Caco-2 (cell line): ENCODE data around the gene LRP1. TPM values are rescaled to one million over a fixed set of nuclear protein-coding genes. Genes with fewer than 3 reads are reported as not detected.
A peak's percentile ranks its signal among the peaks of the same experiment; 100 is the strongest.

ENCODE experiments used
- BruUV-seq: library from RNA; stranded (reverse); fragments of 400-500 nt; replicated peaks from 2 replicates; lab custom pipeline; 2021; lab: Mats Ljungman, UMichigan
- CTCF ChIA-PET: fragments of 300-600 bp; sonication (Branson Sonifier 250); formaldehyde crosslinking; loops from one replicate; lab custom pipeline; 2022; ENCODE audit warnings: antibody characterized with exemption; lab: Charles Lee
- POLR2A ChIA-PET: fragments of 300-600 bp; sonication (Branson Sonifier 250); formaldehyde crosslinking; loops from one replicate; lab custom pipeline; 2022; ENCODE audit warnings: antibody characterized with exemption; lab: Charles Lee
- DNase-seq, 2 experiments: peaks; one replicate each; pipeline versions ENCODE4 v3.0.0 to v3.0.0-alpha.2; 2020 to 2022
- H3K27me3 ChIP-seq: replicated peaks from 2 replicates; pipeline ENCODE4 v1.6.0; 2011; ENCODE audit warnings: low read length; ENCODE audit not compliant: control insufficient read depth, insufficient read depth
- H3K36me3 ChIP-seq: 2 replicates; pipeline ENCODE4 v1.5.1; 2011; ENCODE audit warnings: low read length; ENCODE audit not compliant: control insufficient read depth, insufficient read depth
- H3K4me1 ChIP-seq: fragments of 250-450 bp; sonication (Bioruptor Pico); 2 replicates; pipeline ENCODE4 v1.5.1; 2020; ENCODE audit warnings: mild to moderate bottlenecking
- H3K4me3 ChIP-seq: 2 replicates; pipeline ENCODE4 v1.5.1; 2011; ENCODE audit warnings: low read depth, mild to moderate bottlenecking, control low read depth, low read length
- H3K9me3 ChIP-seq: fragments of 250-450 bp; sonication (Bioruptor Pico); 2 replicates; pipeline ENCODE4 v1.5.1; 2020; ENCODE audit warnings: mild to moderate bottlenecking, moderate library complexity
- H3K27ac Mint-ChIP-seq: one replicate; pipeline ENCODE4 v1.8.0; 2022; ENCODE audit warnings: mixed read lengths; ENCODE audit not compliant: unreplicated experiment
- H3K27me3 Mint-ChIP-seq: one replicate; pipeline ENCODE4 v1.8.0; 2022; ENCODE audit warnings: mixed read lengths; ENCODE audit not compliant: insufficient read depth, unreplicated experiment
- H3K36me3 Mint-ChIP-seq: one replicate; pipeline ENCODE4 v1.8.0; 2022; ENCODE audit warnings: mild to moderate bottlenecking, mixed read lengths; ENCODE audit not compliant: insufficient read depth, unreplicated experiment
- H3K4me1 Mint-ChIP-seq: one replicate; pipeline ENCODE4 v1.8.0; 2022; ENCODE audit warnings: low read depth, mixed read lengths; ENCODE audit not compliant: unreplicated experiment
- H3K4me3 Mint-ChIP-seq: one replicate; pipeline ENCODE4 v1.8.0; 2022; ENCODE audit warnings: mild to moderate bottlenecking, moderate library complexity, mixed read lengths; ENCODE audit not compliant: unreplicated experiment
- H3K9me3 Mint-ChIP-seq: one replicate; pipeline ENCODE4 v1.8.0; 2022; ENCODE audit warnings: mixed read lengths; ENCODE audit not compliant: unreplicated experiment
- CTCF ChIP-seq, 2 experiments: fragments of 200-600 bp in 1 of 2; IDR thresholded peaks; 1 replicate in 1 of 2; 2 replicates in 1 of 2; pipeline versions ENCODE4 v1.5.1 to v1.8.0; 2011 to 2022; ENCODE audit warnings: antibody characterized with exemption in 1 of 2, control low read depth in 1 of 2, inconsistent platforms in 1 of 2, low read depth in 1 of 2, low read length in 1 of 2, mild to moderate bottlenecking in 1 of 2, moderate library complexity in 1 of 2; ENCODE audit not compliant: insufficient read depth in 1 of 2, severe bottlenecking in 1 of 2, unreplicated experiment in 1 of 2
- intact Hi-C: fragments of 100-400 bp; cut with micrococcal nuclease; formaldehyde crosslinking; loops from one replicate; pipeline ENCODE4 v1.10.0; 2022; ENCODE audit not compliant: unreplicated experiment
- total RNA-seq: library from RNA; stranded (reverse); gene quantifications from 2 replicates; pipeline ENCODE4 v1.2.3, GENCODE V29; 2022

Gene LRP1
- total RNA-seq, 1 experiment from 2014 or later, result 111 TPM

GRCh38 chr12:57109207-57110103 is 18.8 kb upstream of the LRP1 start:
- peak overlapping the region; percentile 89 for H3K4me3 Mint-ChIP-seq
- intact Hi-C loops, result no loop called here
- peaks cover 2% of the 10 kb centered on the region; the same call in 1 of the 2 replicates for H3K36me3 ChIP-seq

GRCh38 chr12:57110104-57111030 is 17.9 kb upstream of the LRP1 start:
- H3K36me3 ChIP-seq, result peaks cover 2% of the 10 kb centered on the region; the same call in 1 of the 2 replicates
- Mint-ChIP-seq H3K9me3 (no peaks in the 10 kb centered on the region), H3K4me3 (peak overlapping the region; percentile 89), H3K27ac (peak overlapping the region; percentile 84), H3K36me3 (peaks cover 15% of the 10 kb centered on the region), H3K4me1 (peaks cover 13% of the 10 kb centered on the region), H3K27me3 (no peaks in the 10 kb centered on the region)
- DNase-seq, result peak; percentile 60 to 73
- no peak for TF ChIP-seq CTCF (IDR thresholded peaks at IDR 0.05; ENCODE audit: insufficient read depth in 1 of 2, low read depth in 1 of 2, low read length in 1 of 2, severe bottlenecking in 1 of 2, unreplicated experiment in 1 of 2)
- H3K27me3 ChIP-seq, result no peaks in the 10 kb centered on the region
- TSS peak; percentile 78 for BruUV-seq
- H3K4me1 ChIP-seq, result 0 out of 2 replicates have a peak, but pooled peaks cover 3% of the 10 kb centered on the region
- intact Hi-C loops, result loop anchor here (1.0 kb wide), 2 partner anchors 8 to 23 kb away; no protein-coding TSS in a partner anchor
- ChIA-PET POLR2A (interaction anchor here (0.7 to 3.4 kb wide), 5 partner anchors 9 to 74 kb away, joined by 4 to 56 read pairs (median 24); partner anchors contain the start of genes NAB2 and NEMP1), CTCF (interaction anchor here (0.6 to 3.0 kb wide), 12 partner anchors 9 to 197 kb away, joined by 3 to 195 read pairs (median 16); partner anchors contain the start of genes LRP1, NEMP1 and TAC3)
- H3K9me3 ChIP-seq, result no peaks in the 10 kb centered on the region
- peak overlapping the region; percentile 43 for H3K4me3 ChIP-seq

More at GRCh38 chr12:57109207-57110103, 18.8 kb upstream of the LRP1 start:
- Mint-ChIP-seq H3K27me3 (no peaks in the 10 kb centered on the region), H3K9me3 (no peaks in the 10 kb centered on the region), H3K4me1 (peaks cover 13% of the 10 kb centered on the region), H3K36me3 (peaks cover 18% of the 10 kb centered on the region), H3K27ac (peak overlapping the region; percentile 5)
- no peak for TF ChIP-seq CTCF (IDR thresholded peaks at IDR 0.05; ENCODE audit: insufficient read depth in 1 of 2, low read depth in 1 of 2, low read length in 1 of 2, severe bottlenecking in 1 of 2, unreplicated experiment in 1 of 2)
- ChIA-PET CTCF (interaction anchor here (1.1 to 3.0 kb wide), 3 partner anchors 8 to 40 kb away, joined by 4 to 36 read pairs (median 33); partner anchors contain the start of gene NEMP1), POLR2A (interaction anchor here (3.4 kb wide), 1 partner anchor 21 kb away, joined by 56 read pairs; the partner anchor contains the start of gene NAB2)
- Histone ChIP-seq H3K27me3 (no peaks in the 10 kb centered on the region), H3K9me3 (no peaks in the 10 kb centered on the region), H3K4me1 (0 out of 2 replicates have a peak, but pooled peaks cover 3% of the 10 kb centered on the region), H3K4me3 (peak overlapping the region; percentile 43)
- no peak for DNase-seq
- BruUV-seq, result no TSS peak
